ENCODE measurements around the gene ARHGAP6.

ARHGAP6 gene

DNA sequence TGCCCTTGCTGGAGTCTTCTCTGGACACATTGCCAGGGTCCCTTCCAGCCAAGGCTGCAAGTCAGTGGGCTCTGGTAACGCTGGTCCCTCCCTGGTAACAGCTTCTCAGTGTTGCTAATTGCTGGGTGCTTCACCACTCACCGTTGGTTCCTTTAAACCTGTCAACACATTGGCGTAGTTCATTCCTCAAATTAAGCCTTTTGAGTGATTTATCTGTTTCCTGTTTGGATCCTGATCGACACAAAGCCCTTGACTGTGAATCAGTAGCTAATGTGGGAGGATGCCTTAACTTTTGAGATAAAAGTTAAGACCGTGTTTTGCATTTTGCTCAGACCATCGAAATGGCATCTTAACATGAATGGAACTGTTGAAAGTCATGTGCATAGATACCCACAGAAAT lies 246.6 kb downstream of the ARHGAP6 start:
- Histone ChIP-seq H3K9ac (ENCODE audit: low read length) (no peak overlapping the region), H3K9me3 (ENCODE audit: low read length) (no peaks in the 10 kb centered on the region), H3K36me3 (ENCODE audit: insufficient read depth, low read length) (no peaks in the 10 kb centered on the region), H3K27ac (ENCODE audit: low read depth, low read length) (no peak overlapping the region), H3K27me3 (ENCODE audit: control insufficient read depth in 1 of 2, insufficient read depth in 2 of 2, low read length in 2 of 2) (no peaks in the 10 kb centered on the region), H3K4me1 (ENCODE audit: insufficient read depth, low read length) (peaks cover 12% of the 10 kb centered on the region), H3K4me3 (ENCODE audit: low read depth in 1 of 2, low read length in 2 of 2) (no peak overlapping the region)

DNA sequence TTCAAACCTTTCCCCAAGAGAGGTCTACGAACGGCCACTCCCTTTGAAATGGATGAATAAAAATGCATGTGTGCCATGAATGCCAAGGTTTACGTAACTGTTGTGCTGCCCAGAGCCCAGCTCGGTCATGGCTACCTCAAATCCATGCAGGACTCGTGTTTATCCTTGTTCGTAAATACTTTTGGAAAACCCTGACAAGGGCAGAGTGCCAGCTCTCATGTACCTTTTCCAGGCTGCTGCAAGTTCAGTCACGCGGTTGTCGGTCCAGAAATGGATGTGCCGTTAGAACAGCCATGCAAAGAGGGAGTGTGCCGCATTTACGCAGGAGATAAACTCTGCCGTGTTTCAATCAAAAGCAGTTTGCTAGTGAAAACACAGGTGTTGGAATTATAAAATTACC lies 249.1 kb downstream of the ARHGAP6 start:
- Histone ChIP-seq H3K4me3 (ENCODE audit: low read depth in 1 of 2, low read length in 2 of 2) (no peak overlapping the region), H3K27ac (ENCODE audit: low read depth, low read length) (no peak overlapping the region), H3K27me3 (ENCODE audit: control insufficient read depth in 1 of 2, insufficient read depth in 2 of 2, low read length in 2 of 2) (no peaks in the 10 kb centered on the region), H3K4me1 (ENCODE audit: insufficient read depth, low read length) (peaks cover 5% of the 10 kb centered on the region), H3K36me3 (ENCODE audit: insufficient read depth, low read length) (no peaks in the 10 kb centered on the region), H3K9ac (ENCODE audit: low read length) (no peak overlapping the region), H3K9me3 (ENCODE audit: low read length) (no peaks in the 10 kb centered on the region)

DNA sequence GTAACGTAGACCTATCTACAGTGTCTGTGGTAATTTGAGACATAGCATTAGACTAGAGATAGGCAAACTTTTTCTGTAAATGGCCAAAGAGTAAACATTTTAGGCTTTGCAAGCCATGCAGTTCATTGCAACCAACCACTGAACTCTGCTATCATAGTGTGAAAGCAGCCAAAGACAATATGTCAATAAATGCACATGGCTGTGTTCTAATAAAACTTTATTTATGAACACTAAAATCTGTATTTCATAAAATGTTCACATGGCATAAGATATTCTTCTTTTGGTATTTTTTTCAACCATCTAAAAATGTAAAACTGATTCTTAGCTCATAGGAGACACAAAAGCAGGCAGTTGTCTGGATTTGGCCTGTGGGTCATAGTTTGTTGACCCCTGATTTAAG lies 251.6 kb downstream of the ARHGAP6 start:
- no peaks in the 10 kb centered on the region for H3K36me3 ChIP-seq (ENCODE audit: insufficient read depth, low read length)
- no peaks in the 10 kb centered on the region for H3K9me3 ChIP-seq (ENCODE audit: low read length)
- no peaks in the 10 kb centered on the region for H3K4me1 ChIP-seq (ENCODE audit: insufficient read depth, low read length)
- no peaks in the 10 kb centered on the region for H3K27me3 ChIP-seq (ENCODE audit: control insufficient read depth in 1 of 2, insufficient read depth in 2 of 2, low read length in 2 of 2)
- no peak overlapping the region for H3K27ac ChIP-seq (ENCODE audit: low read depth, low read length)
- no peak overlapping the region for H3K4me3 ChIP-seq (ENCODE audit: low read depth in 1 of 2, low read length in 2 of 2)
- no peak overlapping the region for H3K9ac ChIP-seq (ENCODE audit: low read length)

DNA sequence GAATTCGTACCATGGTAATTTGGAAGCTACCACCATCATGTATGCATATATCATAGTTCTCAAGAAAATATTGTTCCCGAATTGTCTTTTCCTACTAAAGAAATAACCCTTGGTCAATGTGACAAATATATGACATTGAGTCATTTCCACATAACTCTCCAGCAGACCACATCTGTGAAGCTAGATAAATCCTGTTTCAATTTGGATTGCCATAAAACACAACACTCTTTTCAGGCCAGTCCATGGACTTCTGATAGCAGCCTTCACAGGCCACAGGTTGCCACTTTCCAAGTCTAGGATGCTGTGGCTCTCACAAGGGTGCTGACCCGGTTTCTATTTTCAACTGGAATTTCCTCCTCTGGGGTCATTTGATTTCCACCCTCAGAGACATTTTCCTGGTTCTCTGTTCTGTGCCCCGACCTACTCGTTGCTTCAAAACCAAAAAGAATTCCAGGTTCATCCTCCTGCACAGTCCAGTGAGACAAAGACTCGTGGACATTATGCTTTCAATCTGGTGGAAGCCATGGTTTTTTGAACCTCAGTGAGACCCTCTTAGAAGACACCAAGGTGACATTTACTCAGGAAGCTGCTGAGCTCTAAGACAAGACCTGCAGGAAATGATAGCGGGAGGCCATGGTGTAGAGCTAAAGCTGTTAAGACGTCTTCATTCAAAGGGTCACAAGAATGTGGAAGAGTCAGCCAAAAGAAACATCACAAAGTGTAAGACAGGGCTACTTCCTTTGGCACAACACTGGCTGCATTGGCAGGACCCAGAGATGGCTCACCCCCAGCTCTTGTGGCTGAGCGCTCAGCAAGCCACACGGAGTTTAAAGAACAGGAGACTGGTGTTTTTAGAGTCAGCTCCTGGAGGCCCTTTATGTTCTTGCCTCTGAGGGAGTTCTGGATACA lies 252.8 kb downstream of the ARHGAP6 start:
- Histone ChIP-seq H3K4me1 (ENCODE audit: insufficient read depth, low read length) (no peaks in the 10 kb centered on the region), H3K27me3 (ENCODE audit: control insufficient read depth in 1 of 2, insufficient read depth in 2 of 2, low read length in 2 of 2) (no peaks in the 10 kb centered on the region), H3K4me3 (ENCODE audit: low read depth in 1 of 2, low read length in 2 of 2) (no peak overlapping the region), H3K9ac (ENCODE audit: low read length) (no peak overlapping the region), H3K36me3 (ENCODE audit: insufficient read depth, low read length) (no peaks in the 10 kb centered on the region), H3K9me3 (ENCODE audit: low read length) (no peaks in the 10 kb centered on the region), H3K27ac (ENCODE audit: low read depth, low read length) (no peak overlapping the region)

DNA sequence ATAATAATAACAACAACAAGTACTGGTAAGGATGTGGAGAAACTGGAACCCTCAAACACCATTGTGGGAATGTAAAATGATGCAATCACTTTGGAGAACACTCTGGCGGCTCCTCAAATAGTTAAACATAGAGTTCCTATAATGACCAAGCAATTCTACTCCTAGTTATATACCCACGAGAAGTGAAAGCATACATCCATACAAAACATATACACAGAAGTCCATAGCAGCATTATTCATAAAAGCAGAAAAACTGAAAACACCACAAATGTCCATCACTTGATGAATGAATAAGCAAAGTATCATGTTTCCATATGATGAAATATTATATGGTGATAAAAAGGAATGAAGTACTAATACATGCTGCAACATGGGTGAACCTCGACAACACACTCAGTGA lies 255.8 kb downstream of the ARHGAP6 start:
- H3K4me1 ChIP-seq (ENCODE audit: insufficient read depth, low read length) = no peaks in the 10 kb centered on the region
- H3K9ac ChIP-seq (ENCODE audit: low read length) = no peak overlapping the region
- no peak overlapping the region for H3K4me3 ChIP-seq (ENCODE audit: low read depth in 1 of 2, low read length in 2 of 2)
- H3K27ac ChIP-seq (ENCODE audit: low read depth, low read length) = no peak overlapping the region
- no peaks in the 10 kb centered on the region for H3K36me3 ChIP-seq (ENCODE audit: insufficient read depth, low read length)
- no peaks in the 10 kb centered on the region for H3K9me3 ChIP-seq (ENCODE audit: low read length)
- no peaks in the 10 kb centered on the region for H3K27me3 ChIP-seq (ENCODE audit: control insufficient read depth in 1 of 2, insufficient read depth in 2 of 2, low read length in 2 of 2)

DNA sequence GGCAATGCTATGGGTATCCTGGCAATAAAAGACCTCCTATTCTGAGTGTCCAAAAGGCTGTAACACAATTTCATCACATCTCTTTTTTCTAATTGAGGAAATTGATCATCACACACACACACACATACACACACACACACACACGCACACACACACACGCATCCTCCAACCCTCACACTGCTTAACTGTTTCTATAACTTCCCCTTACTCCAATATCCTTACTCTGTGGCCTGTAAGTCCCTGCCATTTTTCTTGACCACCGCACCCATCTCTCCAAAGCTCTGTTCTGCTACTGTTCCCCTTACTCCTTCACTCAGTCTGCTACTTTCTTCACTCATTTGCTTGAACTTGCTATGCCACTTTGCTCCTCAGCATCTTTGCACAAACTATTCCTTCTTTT lies 256.9 kb downstream of the ARHGAP6 start:
- Histone ChIP-seq H3K9ac (ENCODE audit: low read length) (no peak overlapping the region), H3K27me3 (ENCODE audit: control insufficient read depth in 1 of 2, insufficient read depth in 2 of 2, low read length in 2 of 2) (no peaks in the 10 kb centered on the region), H3K36me3 (ENCODE audit: insufficient read depth, low read length) (no peaks in the 10 kb centered on the region), H3K4me1 (ENCODE audit: insufficient read depth, low read length) (no peaks in the 10 kb centered on the region), H3K9me3 (ENCODE audit: low read length) (no peaks in the 10 kb centered on the region), H3K4me3 (ENCODE audit: low read depth in 1 of 2, low read length in 2 of 2) (no peak overlapping the region), H3K27ac (ENCODE audit: low read depth, low read length) (no peak overlapping the region)

DNA sequence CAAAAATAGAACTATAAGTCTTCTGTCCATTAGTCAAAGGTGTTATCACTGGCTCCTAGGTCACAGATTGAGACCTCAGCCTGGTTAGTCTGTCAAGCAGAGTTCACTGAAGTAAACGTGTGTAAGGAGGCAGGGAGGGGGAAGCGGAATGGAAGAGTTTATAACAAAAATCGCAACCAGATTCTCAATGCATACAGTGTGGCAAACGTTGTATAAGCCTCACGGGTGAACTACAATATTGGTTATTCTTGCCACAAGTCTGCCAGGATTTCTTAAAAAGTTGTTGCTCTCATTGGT lies 257.7 kb downstream of the ARHGAP6 start:
- Histone ChIP-seq H3K27ac (ENCODE audit: low read depth, low read length) (no peak overlapping the region), H3K27me3 (ENCODE audit: control insufficient read depth in 1 of 2, insufficient read depth in 2 of 2, low read length in 2 of 2) (no peaks in the 10 kb centered on the region), H3K36me3 (ENCODE audit: insufficient read depth, low read length) (no peaks in the 10 kb centered on the region), H3K9me3 (ENCODE audit: low read length) (no peaks in the 10 kb centered on the region), H3K9ac (ENCODE audit: low read length) (no peak overlapping the region), H3K4me3 (ENCODE audit: low read depth in 1 of 2, low read length in 2 of 2) (no peak overlapping the region), H3K4me1 (ENCODE audit: insufficient read depth, low read length) (no peaks in the 10 kb centered on the region)

DNA sequence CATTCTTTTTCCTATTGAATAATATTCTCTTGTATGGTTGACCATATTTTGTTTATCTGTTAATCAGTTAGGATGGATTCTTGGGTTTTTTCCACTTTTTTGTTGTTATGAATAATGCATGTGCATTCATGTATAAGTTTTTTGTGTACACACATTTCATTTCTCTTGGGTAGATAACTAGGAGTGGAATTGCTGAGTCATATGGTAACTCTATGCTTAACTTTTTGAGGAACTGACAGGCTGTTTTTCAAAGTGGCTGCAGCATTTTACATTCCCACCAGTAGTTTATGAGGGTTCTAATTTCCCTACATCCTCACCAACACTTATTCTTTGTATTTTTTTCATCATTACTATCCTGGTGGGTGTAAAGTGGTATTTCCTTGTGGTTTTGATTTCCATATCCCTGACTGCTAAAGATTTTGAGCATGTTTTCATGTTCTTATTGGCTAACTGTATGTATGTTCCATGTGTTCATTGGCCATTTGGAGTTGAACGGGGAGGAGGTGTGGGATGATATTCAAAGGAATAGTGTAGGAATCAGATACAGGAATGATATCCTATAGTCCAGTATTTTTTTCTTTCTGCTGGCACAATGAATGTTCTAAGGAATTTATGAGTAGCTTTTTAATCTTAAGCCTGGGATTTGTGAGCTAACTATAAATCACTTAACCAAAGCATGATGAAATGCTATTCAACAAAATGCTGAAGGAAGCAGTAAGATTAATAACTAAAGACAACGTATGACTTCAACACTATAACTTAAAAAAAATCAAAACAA lies 258.2 kb downstream of the ARHGAP6 start:
- no peaks in the 10 kb centered on the region for H3K36me3 ChIP-seq (ENCODE audit: insufficient read depth, low read length)
- no peak overlapping the region for H3K4me3 ChIP-seq (ENCODE audit: low read depth in 1 of 2, low read length in 2 of 2)
- no peaks in the 10 kb centered on the region for H3K9me3 ChIP-seq (ENCODE audit: low read length)
- no peaks in the 10 kb centered on the region for H3K27me3 ChIP-seq (ENCODE audit: control insufficient read depth in 1 of 2, insufficient read depth in 2 of 2, low read length in 2 of 2)
- H3K4me1 ChIP-seq (ENCODE audit: insufficient read depth, low read length) = peaks cover 1% of the 10 kb centered on the region
- H3K27ac ChIP-seq (ENCODE audit: low read depth, low read length) = no peak overlapping the region
- H3K9ac ChIP-seq (ENCODE audit: low read length) = no peak overlapping the region

DNA sequence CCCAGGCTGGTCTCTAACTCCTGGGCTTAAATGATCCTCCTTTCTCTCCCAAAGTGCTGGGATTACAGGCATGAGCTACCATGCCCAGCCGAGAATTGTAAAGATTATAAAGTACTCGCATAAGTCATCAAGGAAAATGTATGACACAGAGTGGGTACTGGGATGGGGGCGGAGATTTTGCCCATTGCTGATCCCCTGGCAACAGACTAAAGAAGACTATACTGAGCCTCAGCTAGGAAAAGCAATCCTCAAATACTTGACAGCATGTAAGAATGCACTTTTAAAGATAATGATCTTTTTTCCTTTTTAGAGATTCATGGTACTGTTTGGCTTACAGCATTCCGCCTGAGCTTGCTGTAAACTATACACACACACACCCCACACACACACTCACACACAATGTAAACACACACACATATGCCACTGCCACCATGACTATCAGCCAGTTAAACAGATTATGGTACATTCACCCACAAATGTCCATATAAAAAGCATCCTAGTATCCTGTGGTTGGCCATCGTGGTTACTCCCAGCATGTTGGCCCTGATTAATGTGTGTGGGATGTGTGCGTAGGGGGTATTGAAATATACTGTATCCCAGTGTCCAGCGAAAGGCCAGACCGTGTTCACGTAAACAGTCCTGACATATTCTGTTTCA lies 259.5 kb downstream of the ARHGAP6 start:
- Histone ChIP-seq H3K36me3 (ENCODE audit: insufficient read depth, low read length) (no peaks in the 10 kb centered on the region), H3K4me3 (ENCODE audit: low read depth in 1 of 2, low read length in 2 of 2) (no peak overlapping the region), H3K27ac (ENCODE audit: low read depth, low read length) (no peak overlapping the region), H3K27me3 (ENCODE audit: control insufficient read depth in 1 of 2, insufficient read depth in 2 of 2, low read length in 2 of 2) (no peaks in the 10 kb centered on the region), H3K9me3 (ENCODE audit: low read length) (no peaks in the 10 kb centered on the region), H3K4me1 (ENCODE audit: insufficient read depth, low read length) (peaks cover 6% of the 10 kb centered on the region), H3K9ac (ENCODE audit: low read length) (no peak overlapping the region)

DNA sequence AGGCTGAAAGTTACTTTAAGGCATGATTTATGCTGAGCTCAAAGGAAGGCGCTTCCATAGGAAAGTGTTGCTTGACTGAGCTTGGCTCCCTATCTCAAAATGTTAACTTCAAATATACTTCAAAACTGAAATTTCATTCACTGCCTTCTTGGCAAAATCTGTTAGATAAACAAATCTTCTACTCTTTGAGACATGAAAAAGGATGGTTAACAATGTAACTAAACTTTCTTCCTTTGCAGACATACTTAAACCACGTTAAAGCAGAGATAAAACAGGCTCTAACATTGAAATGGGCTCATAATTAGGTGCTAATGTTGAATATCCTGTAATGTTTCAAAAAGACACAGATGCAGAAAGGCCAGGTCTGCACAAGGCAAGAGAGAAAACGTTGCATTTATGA lies 262.1 kb downstream of the ARHGAP6 start:
- Histone ChIP-seq H3K4me1 (ENCODE audit: insufficient read depth, low read length) (peaks cover 22% of the 10 kb centered on the region), H3K27me3 (ENCODE audit: control insufficient read depth in 1 of 2, insufficient read depth in 2 of 2, low read length in 2 of 2) (no peaks in the 10 kb centered on the region), H3K36me3 (ENCODE audit: insufficient read depth, low read length) (no peaks in the 10 kb centered on the region), H3K4me3 (ENCODE audit: low read depth in 1 of 2, low read length in 2 of 2) (no peak overlapping the region), H3K9ac (ENCODE audit: low read length) (no peak overlapping the region), H3K9me3 (ENCODE audit: low read length) (no peaks in the 10 kb centered on the region), H3K27ac (ENCODE audit: low read depth, low read length) (no peak overlapping the region)

DNA sequence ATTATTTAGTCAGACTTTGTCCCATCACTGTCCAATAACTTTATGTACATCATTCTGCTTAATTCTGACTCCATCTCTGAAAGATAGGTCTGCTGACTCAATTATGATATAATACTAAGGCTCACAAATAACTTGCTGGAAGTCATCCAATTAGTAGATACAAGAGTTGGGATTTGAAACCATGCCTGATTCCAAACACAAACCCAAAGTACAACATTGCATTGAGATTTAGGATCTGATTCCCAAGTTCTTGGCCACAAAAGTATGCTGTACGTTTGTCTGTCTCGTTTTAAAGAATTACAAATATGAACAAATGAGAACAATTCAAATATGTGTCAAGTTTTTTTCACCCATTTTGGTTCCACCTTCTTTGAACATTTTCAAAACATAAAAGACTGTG lies 263.8 kb downstream of the ARHGAP6 start:
- H3K9ac ChIP-seq (ENCODE audit: low read length) = no peak overlapping the region

More for the DNA sequence above, 263.8 kb downstream of the ARHGAP6 start:
- H3K4me3 ChIP-seq (ENCODE audit: low read depth in 1 of 2, low read length in 2 of 2) = no peak overlapping the region
- peaks cover 22% of the 10 kb centered on the region for H3K4me1 ChIP-seq (ENCODE audit: insufficient read depth, low read length)
- H3K9me3 ChIP-seq (ENCODE audit: low read length) = no peaks in the 10 kb centered on the region
- H3K27me3 ChIP-seq (ENCODE audit: control insufficient read depth in 1 of 2, insufficient read depth in 2 of 2, low read length in 2 of 2) = no peaks in the 10 kb centered on the region
- H3K27ac ChIP-seq (ENCODE audit: low read depth, low read length) = no peak overlapping the region
- no peaks in the 10 kb centered on the region for H3K36me3 ChIP-seq (ENCODE audit: insufficient read depth, low read length)
